CD4-positive, CD25-positive, alpha-beta regulatory T cell (primary cell): ENCODE data around the gene APOA1. TPM values are rescaled to one million over a fixed set of nuclear protein-coding genes. Genes with fewer than 3 reads are reported as not detected.

ENCODE experiments used
- ATAC-seq, 2 donors: fragments of 150-1000 bp; cut with Tn5 transposase; one replicate each; pipeline ENCODE4 v1.10.0; 2021; ENCODE audit warnings: low read depth in 2 of 2, moderate number of reproducible peaks in 2 of 2, moderate library complexity in 1 of 2
- DNase-seq, 3 donors: peaks; one replicate each; pipeline versions ENCODE4 v3.0.0 to v3.0.0-alpha.2; 2012 to 2022; ENCODE audit warnings: mixed read lengths in 1 of 3
- H3K27ac ChIP-seq: one replicate; pipeline ENCODE4 v1.7.0; 2013; ENCODE audit warnings: mild to moderate bottlenecking, low read length; ENCODE audit not compliant: insufficient read depth, poor library complexity, severe bottlenecking
- H3K27me3 ChIP-seq: one replicate; pipeline ENCODE4 v1.7.0; 2013; ENCODE audit warnings: low read length; ENCODE audit not compliant: control insufficient read depth, insufficient read depth
- H3K36me3 ChIP-seq: one replicate; pipeline ENCODE4 v1.7.0; 2013; ENCODE audit warnings: mild to moderate bottlenecking, low read length, moderate library complexity; ENCODE audit not compliant: control insufficient read depth, insufficient read depth
- H3K4me1 ChIP-seq: 2 replicates; pipeline ENCODE4 v1.7.0; 2013; ENCODE audit warnings: mild to moderate bottlenecking, low read length; ENCODE audit not compliant: insufficient read depth, control insufficient read depth, poor library complexity, severe bottlenecking
- H3K4me3 ChIP-seq: one replicate; pipeline ENCODE4 v1.7.0; 2013; ENCODE audit warnings: low read depth, mild to moderate bottlenecking, low read length, moderate library complexity
- H3K9me3 ChIP-seq, 2 experiments: 1 replicate in 1 of 2; 2 replicates in 1 of 2; pipeline ENCODE4 v1.7.0; 2013; ENCODE audit warnings: low read length in 2 of 2, mild to moderate bottlenecking in 1 of 2, moderate library complexity in 1 of 2; ENCODE audit not compliant: control insufficient read depth in 2 of 2
- H3K27ac Mint-ChIP-seq, 3 donors: one replicate each; pipeline ENCODE4 v1.8.0; 2020 to 2022; ENCODE audit warnings: mild to moderate bottlenecking in 3 of 3, mixed read lengths in 3 of 3, moderate library complexity in 2 of 3
- H3K27me3 Mint-ChIP-seq: one replicate; pipeline ENCODE4 v1.8.0; 2022; ENCODE audit warnings: mild to moderate bottlenecking, mixed read lengths
- H3K36me3 Mint-ChIP-seq: one replicate; pipeline ENCODE4 v1.8.0; 2020; ENCODE audit warnings: mixed read lengths
- H3K4me1 Mint-ChIP-seq, 4 donors: one replicate each; pipeline ENCODE4 v1.8.0; 2020 to 2022; ENCODE audit warnings: mixed read lengths in 4 of 4, mild to moderate bottlenecking in 1 of 4
- H3K4me3 Mint-ChIP-seq, 4 donors: one replicate each; pipeline ENCODE4 v1.8.0; 2020 to 2022; ENCODE audit warnings: mild to moderate bottlenecking in 4 of 4, mixed read lengths in 4 of 4, moderate library complexity in 3 of 4
- H3K9me3 Mint-ChIP-seq, 7 donors: one replicate each; pipeline ENCODE4 v1.8.0; 2020 to 2022; ENCODE audit warnings: mixed read lengths in 7 of 7, mild to moderate bottlenecking in 3 of 7, moderate library complexity in 2 of 7
- polyA plus RNA-seq, 4 donors: library from polyadenylated mRNA; unstranded; fragments of 300-500 nt; fragmentation: Illumina TruSeq; gene quantifications; one replicate each; pipeline ENCODE4 v1.2.3, GENCODE V29; 2021
- total RNA-seq: library from RNA; stranded (reverse); gene quantifications from one replicate; pipeline ENCODE4 v1.2.3, GENCODE V29; 2022

The APOA1 gene
- total and polyA plus RNA-seq, 5 donors from 2014 or later = 0.34 TPM; not detected in 4

GRCh38 chr11:116792869-116793771 lies 44.3 kb downstream of the APOA1 start:
- Mint-ChIP-seq H3K4me1 (peaks cover 6 to 24% (median 14%) of the 10 kb centered on the region in 4 donors), H3K36me3 (no peaks in the 10 kb centered on the region), H3K27me3 (peaks cover 17% of the 10 kb centered on the region), H3K4me3 (peak overlapping the region in 2 of 4 donors; percentile 3 to 47), H3K27ac (peak overlapping the region in 1 of 3 donors; percentile 8), H3K9me3 (no peaks in the 10 kb centered on the region)
- no peak for DNase-seq
- Histone ChIP-seq H3K36me3 (no peaks in the 10 kb centered on the region), H3K4me3 (no peak overlapping the region), H3K9me3 (no peaks in the 10 kb centered on the region), H3K4me1 (peaks cover 14% of the 10 kb centered on the region), H3K27me3 (no peaks in the 10 kb centered on the region), H3K27ac (no peak overlapping the region)
- ATAC-seq = no peak

- H3K9me3 ChIP-seq = no peaks in the 10 kb centered on the region
- H3K36me3 Mint-ChIP-seq = no peaks in the 10 kb centered on the region
- H3K4me3 Mint-ChIP-seq = peak overlapping the region in 2 of 4 donors; percentile 44 to 47
- DNase-seq (no peak), ATAC-seq (no peak)
- H3K27ac ChIP-seq = no peak overlapping the region
- H3K27ac Mint-ChIP-seq = no peak overlapping the region
- H3K4me1 Mint-ChIP-seq = peaks cover 6 to 29% (median 16%) of the 10 kb centered on the region in 4 donors
- no peaks in the 10 kb centered on the region for H3K27me3 ChIP-seq
- H3K27me3 Mint-ChIP-seq = peaks cover 22% of the 10 kb centered on the region
- no peaks in the 10 kb centered on the region for H3K36me3 ChIP-seq
- H3K4me3 ChIP-seq = no peak overlapping the region
- H3K9me3 Mint-ChIP-seq = no peaks in the 10 kb centered on the region
- peaks cover 16% of the 10 kb centered on the region for H3K4me1 ChIP-seq
Measured at GRCh38 chr11:116792144-116792868, 45.1 kb downstream of the APOA1 start.

GRCh38 chr11:116791813-116792143 lies 45.6 kb downstream of the APOA1 start, which contains the start of gene APOA5:
Gene APOA5 (minus strand): TSS chr11:116791879. CDS start chr11:116791860, 19 bp downstream.
- H3K9me3 Mint-ChIP-seq = no peaks in the 10 kb centered on the region
- ATAC-seq = no peak
- Histone ChIP-seq H3K4me1 (peaks cover 21% of the 10 kb centered on the region), H3K9me3 (no peaks in the 10 kb centered on the region), H3K27ac (no peak within 1 kb of the TSS), H3K27me3 (no peaks in the 10 kb centered on the region), H3K4me3 (no peak within 1 kb of the TSS), H3K36me3 (no peaks in the 10 kb centered on the region)
- H3K4me3 Mint-ChIP-seq = peak within 1 kb of the TSS; percentile 61 to 90 (median 80)
- DNase-seq = no peak
- peak within 1 kb of the TSS in 1 of 3 donors; percentile 65 for H3K27ac Mint-ChIP-seq
- peaks cover 11 to 35% (median 21%) of the 10 kb centered on the region in 4 donors for H3K4me1 Mint-ChIP-seq
- H3K27me3 Mint-ChIP-seq = peaks cover 20% of the 10 kb centered on the region
- H3K36me3 Mint-ChIP-seq = peaks cover 3% of the 10 kb centered on the region

- H3K27ac ChIP-seq = no peak overlapping the region
- H3K9me3 Mint-ChIP-seq = no peaks in the 10 kb centered on the region
- no peaks in the 10 kb centered on the region for H3K27me3 ChIP-seq
- H3K36me3 ChIP-seq = peaks cover 3% of the 10 kb centered on the region
- no peaks in the 10 kb centered on the region for H3K9me3 ChIP-seq
- H3K4me1 ChIP-seq = peaks cover 27% of the 10 kb centered on the region
- H3K27ac Mint-ChIP-seq = peak overlapping the region in 1 of 3 donors; percentile 65
- H3K36me3 Mint-ChIP-seq = peaks cover 3% of the 10 kb centered on the region
- H3K4me3 Mint-ChIP-seq = peak overlapping the region; percentile 61 to 90 (median 80)
- DNase-seq (peak; percentile 64 to 70 (median 67)), ATAC-seq (peak; percentile 42 to 52)
- peaks cover 14 to 40% (median 27%) of the 10 kb centered on the region in 4 donors for H3K4me1 Mint-ChIP-seq
- peaks cover 14% of the 10 kb centered on the region for H3K27me3 Mint-ChIP-seq
- no peak overlapping the region for H3K4me3 ChIP-seq
Measured at GRCh38 chr11:116791002-116791812, 46.2 kb downstream of the APOA1 start.

GRCh38 chr11:116790167-116791001 lies 47.0 kb downstream of the APOA1 start:
- H3K36me3 Mint-ChIP-seq = peaks cover 5% of the 10 kb centered on the region

GRCh38 chr11:116788975-116789374 lies 48.4 kb downstream of the APOA1 start:
- Mint-ChIP-seq H3K27me3 (peaks cover 12% of the 10 kb centered on the region), H3K4me3 (peak overlapping the region; percentile 59 to 99 (median 95)), H3K27ac (peak overlapping the region in 2 of 3 donors; percentile 81 to 97), H3K36me3 (peaks cover 19% of the 10 kb centered on the region), H3K4me1 (peaks cover 19 to 59% (median 34%) of the 10 kb centered on the region in 4 donors), H3K9me3 (no peaks in the 10 kb centered on the region)
- no peak overlapping the region for H3K4me3 ChIP-seq
- peaks cover 27% of the 10 kb centered on the region for H3K4me1 ChIP-seq
- no peaks in the 10 kb centered on the region for H3K9me3 ChIP-seq
- H3K36me3 ChIP-seq = peaks cover 25% of the 10 kb centered on the region
- DNase-seq (no peak), ATAC-seq (no peak)
- no peaks in the 10 kb centered on the region for H3K27me3 ChIP-seq
- H3K27ac ChIP-seq = no peak overlapping the region

More at GRCh38 chr11:116790167-116791001, 47.0 kb downstream of the APOA1 start:
- Histone ChIP-seq H3K4me3 (no peak overlapping the region), H3K9me3 (no peaks in the 10 kb centered on the region), H3K27me3 (no peaks in the 10 kb centered on the region), H3K36me3 (peaks cover 11% of the 10 kb centered on the region), H3K4me1 (peaks cover 27% of the 10 kb centered on the region), H3K27ac (no peak overlapping the region)
- H3K4me3 Mint-ChIP-seq = peak overlapping the region in 3 of 4 donors; percentile 75 to 90 (median 85)
- no peak overlapping the region for H3K27ac Mint-ChIP-seq
- DNase-seq (no peak), ATAC-seq (no peak)
- no peaks in the 10 kb centered on the region for H3K9me3 Mint-ChIP-seq
- H3K27me3 Mint-ChIP-seq = peaks cover 12% of the 10 kb centered on the region
- H3K4me1 Mint-ChIP-seq = peaks cover 19 to 48% (median 32%) of the 10 kb centered on the region in 4 donors
